Muscle layer of colon (tissue), 2 donors: ENCODE measurements around the gene TM9SF4.

ENCODE experiments used
- H3K27ac ChIP-seq: one replicate; pipeline ENCODE4 v1.7.0; 2013; ENCODE audit warnings: low read depth, mild to moderate bottlenecking, low read length, moderate library complexity
- H3K27me3 ChIP-seq, 2 donors: one replicate each; pipeline ENCODE4 v1.7.0; 2013; ENCODE audit warnings: low read length in 2 of 2, mild to moderate bottlenecking in 2 of 2; ENCODE audit not compliant: insufficient read depth in 2 of 2, control insufficient read depth in 1 of 2
- H3K36me3 ChIP-seq: one replicate; pipeline ENCODE4 v1.7.0; 2013; ENCODE audit warnings: mild to moderate bottlenecking, low read length; ENCODE audit not compliant: insufficient read depth
- H3K4me1 ChIP-seq: one replicate; pipeline ENCODE4 v1.7.0; 2013; ENCODE audit warnings: mild to moderate bottlenecking, low read length; ENCODE audit not compliant: insufficient read depth
- H3K4me3 ChIP-seq, 2 donors: one replicate each; pipeline ENCODE4 v1.7.0; 2013; ENCODE audit warnings: low read length in 2 of 2, low read depth in 1 of 2, mild to moderate bottlenecking in 1 of 2, moderate library complexity in 1 of 2
- H3K9ac ChIP-seq: one replicate; pipeline ENCODE4 v1.7.0; 2013; ENCODE audit warnings: low read length
- H3K9me3 ChIP-seq: one replicate; pipeline ENCODE4 v1.7.0; 2013; ENCODE audit warnings: mild to moderate bottlenecking, low read length
- donor health status: abdominal sarcoma.
- donor health status: Adenocarcinoma of cecum.

TM9SF4 gene

GRCh38 chr20:32149566-32150170 lies 40.2 kb downstream of the TM9SF4 start:
- Histone ChIP-seq H3K27ac (no peak overlapping the region), H3K9ac (no peak overlapping the region), H3K4me3 (no peak overlapping the region), H3K36me3 (peaks cover 60% of the 10 kb centered on the region), H3K9me3 (no peaks in the 10 kb centered on the region), H3K27me3 (no peaks in the 10 kb centered on the region), H3K4me1 (no peaks in the 10 kb centered on the region)

GRCh38 chr20:32150291-32150848 lies 40.9 kb downstream of the TM9SF4 start:
- no peaks in the 10 kb centered on the region for H3K9me3 ChIP-seq
- H3K4me1 ChIP-seq, result peaks cover under 1% of the 10 kb centered on the region
- no peaks in the 10 kb centered on the region for H3K27me3 ChIP-seq
- peaks cover 53% of the 10 kb centered on the region for H3K36me3 ChIP-seq
- no peak overlapping the region for H3K27ac ChIP-seq
- no peak overlapping the region for H3K4me3 ChIP-seq
- no peak overlapping the region for H3K9ac ChIP-seq

- H3K4me3 ChIP-seq, result no peak overlapping the region
- H3K27me3 ChIP-seq, result no peaks in the 10 kb centered on the region
- H3K4me1 ChIP-seq, result peaks cover 3% of the 10 kb centered on the region
- H3K27ac ChIP-seq, result no peak overlapping the region
- H3K9me3 ChIP-seq, result no peaks in the 10 kb centered on the region
- H3K36me3 ChIP-seq, result peaks cover 45% of the 10 kb centered on the region
- no peak overlapping the region for H3K9ac ChIP-seq
Observed at GRCh38 chr20:32152421-32153155, 43.1 kb downstream of the TM9SF4 start.

GRCh38 chr20:32153156-32153665 lies 43.7 kb downstream of the TM9SF4 start:
- Histone ChIP-seq H3K27me3 (no peaks in the 10 kb centered on the region), H3K36me3 (peaks cover 51% of the 10 kb centered on the region), H3K4me1 (peaks cover 3% of the 10 kb centered on the region), H3K4me3 (no peak overlapping the region), H3K9ac (no peak overlapping the region), H3K9me3 (no peaks in the 10 kb centered on the region), H3K27ac (no peak overlapping the region)

DNA sequence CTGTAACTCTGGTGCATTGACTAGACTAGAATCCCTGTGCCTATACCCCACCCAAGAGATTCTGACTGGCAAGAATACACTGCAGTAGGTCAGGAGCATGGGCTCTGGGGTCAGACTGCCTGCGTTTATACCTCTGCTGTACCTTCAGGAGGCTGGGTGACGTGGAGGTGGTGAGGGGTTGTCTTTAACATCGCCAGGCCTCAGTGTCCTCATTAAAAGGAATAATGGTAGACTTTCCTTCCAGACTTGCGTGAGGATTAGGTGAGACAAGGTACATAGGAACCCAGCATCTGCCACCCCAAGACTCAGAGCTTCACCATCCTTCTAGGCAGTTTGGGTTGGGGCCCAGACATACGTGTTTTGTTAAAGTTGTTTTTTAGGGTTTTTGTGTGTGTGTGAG lies 44.3 kb downstream of the TM9SF4 start:
- Histone ChIP-seq H3K27ac (no peak overlapping the region), H3K9ac (no peak overlapping the region), H3K36me3 (peaks cover 55% of the 10 kb centered on the region), H3K27me3 (no peaks in the 10 kb centered on the region), H3K4me3 (no peak overlapping the region), H3K4me1 (peaks cover 3% of the 10 kb centered on the region), H3K9me3 (no peaks in the 10 kb centered on the region)

DNA sequence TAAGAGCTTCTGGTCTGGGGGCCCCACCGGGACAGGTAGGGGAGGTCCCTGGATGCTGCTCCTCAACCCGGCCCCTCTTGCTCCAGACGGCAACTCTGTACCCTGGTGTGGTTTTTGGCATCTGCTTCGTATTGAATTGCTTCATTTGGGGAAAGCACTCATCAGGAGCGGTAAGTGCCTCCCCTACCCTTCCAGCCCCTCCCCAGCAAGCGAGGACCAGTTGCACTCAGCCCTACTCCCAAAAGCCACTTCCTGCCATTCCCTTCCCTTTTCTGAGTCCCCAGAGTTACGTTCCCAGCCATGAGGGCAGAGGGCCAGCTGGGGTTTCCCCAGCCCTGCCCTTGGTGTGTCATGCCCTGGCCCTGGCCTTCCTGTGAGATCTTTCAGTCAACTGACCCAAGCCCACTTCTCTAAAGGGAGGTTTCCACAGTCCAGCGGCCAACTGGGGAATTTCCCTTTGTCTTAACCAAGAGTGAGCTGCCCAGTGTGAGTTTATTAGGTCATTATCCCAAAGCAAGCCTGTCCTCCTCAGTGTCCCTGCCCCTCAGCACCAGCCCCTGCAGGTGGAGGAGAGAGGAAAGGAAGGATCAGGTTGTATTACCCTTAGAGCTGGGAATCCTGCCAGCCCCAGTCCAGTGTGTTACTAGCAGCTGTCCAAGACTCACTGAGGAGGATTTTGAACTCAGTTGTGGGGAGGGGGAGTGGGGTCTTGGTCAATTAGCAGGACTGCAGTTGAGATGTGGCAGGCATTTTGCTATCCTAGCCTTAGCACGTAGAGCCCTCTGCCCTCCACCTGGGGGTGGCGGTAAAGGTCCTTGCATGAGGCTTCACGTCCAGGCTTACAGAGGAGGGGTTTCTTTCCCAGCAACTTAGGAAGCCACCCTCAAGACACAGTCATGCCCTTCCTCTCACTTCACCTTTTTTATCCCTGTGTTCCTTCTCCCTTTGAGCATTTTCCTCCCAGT lies 45.8 kb downstream of the TM9SF4 start:
- Histone ChIP-seq H3K9ac (no peak overlapping the region), H3K36me3 (peaks cover 60% of the 10 kb centered on the region), H3K27ac (no peak overlapping the region), H3K27me3 (no peaks in the 10 kb centered on the region), H3K9me3 (no peaks in the 10 kb centered on the region), H3K4me1 (peaks cover 3% of the 10 kb centered on the region), H3K4me3 (no peak overlapping the region)

- Histone ChIP-seq H3K27me3 (no peaks in the 10 kb centered on the region), H3K36me3 (peaks cover 64% of the 10 kb centered on the region), H3K27ac (no peak overlapping the region), H3K4me1 (peaks cover 3% of the 10 kb centered on the region), H3K4me3 (no peak overlapping the region), H3K9ac (no peak overlapping the region), H3K9me3 (no peaks in the 10 kb centered on the region)
Observed at GRCh38 chr20:32157611-32158010, 48.1 kb downstream of the TM9SF4 start.

DNA sequence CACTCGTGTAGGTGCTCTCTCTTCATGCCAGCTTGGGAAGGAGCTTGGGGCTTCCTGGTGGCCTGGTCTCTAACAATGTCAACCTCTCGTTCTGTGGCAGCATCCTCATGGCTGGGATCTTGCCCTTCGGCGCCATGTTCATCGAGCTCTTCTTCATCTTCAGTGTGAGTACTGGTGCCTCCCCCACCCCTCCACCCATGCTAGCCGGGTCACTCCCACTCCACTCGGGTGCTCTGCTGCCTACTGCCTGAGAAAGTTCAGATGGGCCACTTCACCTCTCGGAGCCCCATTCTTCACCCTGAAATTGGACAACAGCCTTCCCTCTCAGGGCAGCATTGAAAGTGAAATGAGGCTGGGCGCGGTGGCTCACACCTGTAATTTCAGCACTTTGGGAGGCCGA lies 48.8 kb downstream of the TM9SF4 start:
- H3K9ac ChIP-seq, result no peak overlapping the region
- no peak overlapping the region for H3K4me3 ChIP-seq
- H3K27ac ChIP-seq, result no peak overlapping the region
- no peaks in the 10 kb centered on the region for H3K27me3 ChIP-seq
- H3K4me1 ChIP-seq, result peaks cover 3% of the 10 kb centered on the region
- peaks cover 59% of the 10 kb centered on the region for H3K36me3 ChIP-seq
- no peaks in the 10 kb centered on the region for H3K9me3 ChIP-seq

DNA sequence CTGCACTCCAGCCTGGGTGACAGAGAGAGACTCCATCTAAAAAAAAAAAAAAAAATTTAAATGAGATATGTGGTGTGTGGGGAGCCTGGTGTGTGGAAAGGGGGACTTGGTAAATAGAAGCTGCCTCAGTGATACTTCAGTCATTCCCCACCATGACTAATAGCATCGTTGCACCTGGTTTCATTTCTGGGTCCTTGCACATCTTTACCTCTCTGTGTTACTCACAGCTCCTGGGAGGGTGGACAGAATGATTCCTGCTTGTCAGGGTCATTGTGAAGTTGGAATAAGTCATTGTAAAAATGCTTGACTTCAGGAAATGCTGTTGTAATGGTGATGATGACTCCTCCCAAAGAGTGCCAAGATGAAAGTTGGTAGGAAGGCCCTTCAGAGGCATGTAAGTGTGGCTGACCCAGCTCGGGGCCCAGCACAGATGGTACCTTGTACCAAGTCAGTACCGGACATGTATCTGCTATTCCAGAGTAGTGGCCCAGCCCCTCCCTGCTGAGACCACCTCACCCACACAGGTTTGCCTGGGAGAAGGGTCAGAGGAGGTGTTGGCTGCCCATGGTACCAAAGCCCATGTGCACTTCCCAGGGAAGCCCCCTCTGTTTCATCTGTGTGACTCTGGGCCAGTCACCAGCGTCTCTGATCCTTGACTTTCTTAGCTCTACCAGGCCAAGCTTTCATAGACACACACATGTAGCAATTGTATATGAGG lies 49.6 kb downstream of the TM9SF4 start:
- no peak overlapping the region for H3K9ac ChIP-seq
- no peak overlapping the region for H3K27ac ChIP-seq
- no peaks in the 10 kb centered on the region for H3K27me3 ChIP-seq
- no peak overlapping the region for H3K4me3 ChIP-seq
- no peaks in the 10 kb centered on the region for H3K9me3 ChIP-seq
- peaks cover 52% of the 10 kb centered on the region for H3K36me3 ChIP-seq
- H3K4me1 ChIP-seq, result peaks cover 3% of the 10 kb centered on the region

DNA sequence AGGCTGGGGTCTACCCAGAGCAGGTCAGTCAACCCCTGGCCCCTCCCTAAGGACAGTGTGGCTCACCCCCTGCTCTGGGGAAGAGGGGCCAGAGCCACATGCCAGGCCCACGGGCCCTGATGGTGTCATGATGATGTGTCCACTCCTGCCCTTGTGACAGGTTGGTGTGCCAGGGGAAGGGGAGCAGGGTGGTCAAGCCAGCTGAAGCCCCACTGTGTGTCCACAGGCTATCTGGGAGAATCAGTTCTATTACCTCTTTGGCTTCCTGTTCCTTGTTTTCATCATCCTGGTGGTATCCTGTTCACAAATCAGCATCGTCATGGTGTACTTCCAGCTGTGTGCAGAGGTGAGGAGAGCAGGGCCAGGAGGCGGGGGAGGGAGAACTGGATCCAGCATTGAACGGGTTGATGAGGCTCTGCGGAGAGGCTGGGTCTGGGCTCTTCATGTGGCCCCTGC lies 50.3 kb downstream of the TM9SF4 start:
- no peaks in the 10 kb centered on the region for H3K9me3 ChIP-seq
- H3K27me3 ChIP-seq, result no peaks in the 10 kb centered on the region
- no peak overlapping the region for H3K4me3 ChIP-seq
- H3K4me1 ChIP-seq, result peaks cover 3% of the 10 kb centered on the region
- peaks cover 59% of the 10 kb centered on the region for H3K36me3 ChIP-seq
- no peak overlapping the region for H3K27ac ChIP-seq
- no peak overlapping the region for H3K9ac ChIP-seq
